HG03280 (cell line): ENCODE measurements around the gene PHOX2A.

Experiments
- ATAC-seq: cut with Tn5 transposase; IDR thresholded peaks from one replicate; pipeline ENCODE4 v1.9.1; 2021; ENCODE audit warnings: mild to moderate bottlenecking, moderate library complexity; ENCODE audit not compliant: unreplicated experiment

The PHOX2A gene

DNA sequence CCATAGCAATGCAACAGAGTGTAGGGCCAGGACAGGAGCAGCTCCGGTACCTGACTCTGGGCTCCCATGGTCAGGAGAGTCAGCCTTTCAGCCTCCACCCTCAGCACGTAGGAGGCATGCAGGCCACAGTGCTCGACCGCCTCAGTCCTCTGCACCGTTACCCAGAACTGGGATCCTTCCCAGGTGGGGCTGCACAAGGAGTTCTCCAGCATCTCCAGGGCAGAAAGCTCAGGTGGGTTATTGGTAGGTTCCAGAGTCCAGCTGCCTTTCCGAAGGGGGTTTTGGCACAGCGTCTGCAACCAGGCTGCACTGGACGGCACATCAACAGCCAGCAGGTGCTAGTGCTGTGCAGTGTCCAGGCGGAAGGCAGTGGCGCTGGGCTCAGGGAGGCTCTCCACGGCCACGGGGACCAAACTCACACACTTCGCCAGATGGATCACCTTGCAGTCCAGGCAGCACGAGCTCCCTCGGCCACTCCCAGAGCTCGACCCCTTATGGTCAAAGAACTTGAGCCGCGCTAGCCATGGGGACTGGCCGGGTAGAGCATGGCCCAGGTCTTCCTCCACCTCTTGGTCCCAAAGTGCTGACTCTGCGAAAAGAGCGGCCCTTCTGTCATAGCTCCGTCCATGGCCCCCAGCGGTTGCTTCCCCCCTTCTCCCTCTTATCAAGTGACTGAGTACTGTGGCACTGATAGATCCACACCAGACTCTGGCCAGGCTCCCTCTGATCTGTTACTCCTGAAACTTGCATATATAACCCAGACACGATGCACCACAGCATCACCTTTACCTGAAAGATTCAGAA is 6.9 kb upstream of the PHOX2A start:
- ATAC-seq, result no peak

DNA sequence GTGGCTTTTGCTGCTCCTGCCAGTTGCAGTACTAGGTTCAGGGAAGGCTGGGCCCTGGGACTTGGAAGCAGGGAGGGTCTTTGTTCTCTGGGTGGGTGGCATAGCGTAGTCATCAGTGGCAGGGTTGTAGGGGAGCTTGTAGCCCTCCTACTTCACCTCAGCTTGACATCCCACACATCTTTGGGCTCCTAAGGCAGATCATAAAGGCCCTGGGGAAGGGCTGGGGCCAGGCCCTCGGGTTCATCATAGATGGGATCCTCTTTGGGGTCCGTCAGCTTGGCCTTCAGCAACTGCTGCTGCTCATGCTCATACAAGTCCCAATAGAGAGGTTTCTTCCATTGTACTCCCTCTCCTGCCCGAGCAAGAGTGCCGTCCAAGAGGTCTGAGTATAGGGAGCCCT is 6.0 kb upstream of the PHOX2A start:
- no peak for ATAC-seq

DNA sequence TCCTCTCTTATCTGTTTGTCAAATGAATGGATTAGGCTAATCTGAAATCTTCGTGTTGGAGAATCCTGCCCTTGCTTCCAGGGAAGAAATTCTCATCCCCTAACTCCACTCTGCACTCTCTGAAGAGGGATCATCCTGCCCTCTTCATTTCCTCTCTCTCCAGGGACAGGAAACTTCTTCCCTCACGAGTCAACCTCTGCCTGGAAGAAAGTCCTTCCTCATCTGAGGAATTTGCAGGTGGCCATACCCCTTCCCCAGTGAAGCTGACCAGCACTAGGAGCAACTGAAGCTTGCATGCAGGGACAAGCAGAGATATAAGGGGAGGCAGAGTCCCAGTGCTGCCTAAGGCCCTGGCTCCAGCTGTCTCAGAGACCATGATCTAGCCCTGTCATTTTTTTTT is 3.6 kb upstream of the PHOX2A start:
- no peak for ATAC-seq

DNA sequence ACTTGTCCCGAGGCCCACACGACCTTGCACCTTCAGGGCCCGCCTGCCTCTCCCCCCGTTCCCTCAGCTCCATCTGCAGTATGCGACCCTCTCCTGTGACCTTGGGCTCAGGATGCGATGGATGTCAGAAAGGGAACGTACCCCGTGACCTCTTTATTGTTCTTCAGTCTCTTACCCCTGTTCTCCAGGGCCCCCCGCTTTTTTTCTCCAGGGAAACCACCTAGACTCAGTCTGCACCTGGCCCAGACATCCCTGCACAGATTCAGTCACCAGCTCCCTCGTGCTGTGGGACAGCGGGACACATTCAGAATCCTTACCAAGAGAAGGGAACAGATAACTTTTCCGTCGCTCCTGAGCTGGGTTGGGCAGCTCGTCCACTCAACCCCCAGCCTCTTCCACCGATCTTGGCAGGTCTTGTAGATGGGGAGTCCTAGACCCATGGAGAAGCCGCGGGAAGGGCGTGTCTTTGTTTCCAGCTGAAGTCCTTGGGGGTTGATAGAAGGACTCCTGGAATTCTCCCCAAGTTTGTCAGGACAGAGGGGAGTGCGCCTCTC is 1.4 kb upstream of the PHOX2A start:
- ATAC-seq, result no peak

DNA sequence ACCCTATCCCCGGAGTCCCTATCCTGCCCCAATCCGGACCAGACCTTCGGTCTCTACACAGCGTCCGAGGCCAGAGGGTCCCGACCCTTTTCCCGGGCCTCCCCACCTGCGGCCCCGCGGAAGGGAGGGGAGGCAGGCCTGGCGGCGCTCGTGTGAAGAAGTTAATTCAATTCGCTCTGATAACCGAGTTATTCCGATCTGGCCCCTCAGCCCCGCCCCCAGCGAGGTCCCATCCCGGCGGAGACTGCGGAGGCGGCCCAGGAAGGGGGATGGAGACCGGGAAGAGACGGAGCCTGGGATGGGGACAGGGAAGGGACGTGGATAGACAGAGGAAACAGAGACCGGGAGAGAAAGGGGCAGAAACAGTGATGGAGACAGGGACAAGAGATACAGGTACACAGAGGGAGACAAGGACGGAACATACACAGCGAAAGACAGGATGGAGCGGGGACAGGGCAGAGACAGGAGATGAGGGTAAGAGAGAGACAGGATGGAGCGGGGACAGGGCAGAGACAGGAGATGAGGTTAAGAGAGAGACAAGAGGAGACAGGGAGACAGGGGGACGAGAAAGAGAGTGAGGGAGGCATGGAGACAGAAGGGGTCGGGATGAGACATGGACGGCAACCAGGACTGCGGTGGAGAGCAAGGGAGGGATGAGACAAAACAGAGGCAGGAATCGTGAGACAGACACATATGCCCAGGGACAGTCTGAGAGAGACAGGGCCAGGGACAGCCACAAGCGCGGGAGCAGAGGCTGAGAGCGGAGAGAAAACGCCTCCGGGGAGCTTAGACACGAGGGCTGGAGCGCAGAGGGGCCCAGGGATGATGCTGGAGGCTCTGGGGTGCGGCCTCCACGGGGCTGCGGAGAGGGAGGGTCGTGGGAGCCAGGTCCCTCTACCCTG is 636 bp upstream of the PHOX2A start:
- no peak for ATAC-seq

DNA sequence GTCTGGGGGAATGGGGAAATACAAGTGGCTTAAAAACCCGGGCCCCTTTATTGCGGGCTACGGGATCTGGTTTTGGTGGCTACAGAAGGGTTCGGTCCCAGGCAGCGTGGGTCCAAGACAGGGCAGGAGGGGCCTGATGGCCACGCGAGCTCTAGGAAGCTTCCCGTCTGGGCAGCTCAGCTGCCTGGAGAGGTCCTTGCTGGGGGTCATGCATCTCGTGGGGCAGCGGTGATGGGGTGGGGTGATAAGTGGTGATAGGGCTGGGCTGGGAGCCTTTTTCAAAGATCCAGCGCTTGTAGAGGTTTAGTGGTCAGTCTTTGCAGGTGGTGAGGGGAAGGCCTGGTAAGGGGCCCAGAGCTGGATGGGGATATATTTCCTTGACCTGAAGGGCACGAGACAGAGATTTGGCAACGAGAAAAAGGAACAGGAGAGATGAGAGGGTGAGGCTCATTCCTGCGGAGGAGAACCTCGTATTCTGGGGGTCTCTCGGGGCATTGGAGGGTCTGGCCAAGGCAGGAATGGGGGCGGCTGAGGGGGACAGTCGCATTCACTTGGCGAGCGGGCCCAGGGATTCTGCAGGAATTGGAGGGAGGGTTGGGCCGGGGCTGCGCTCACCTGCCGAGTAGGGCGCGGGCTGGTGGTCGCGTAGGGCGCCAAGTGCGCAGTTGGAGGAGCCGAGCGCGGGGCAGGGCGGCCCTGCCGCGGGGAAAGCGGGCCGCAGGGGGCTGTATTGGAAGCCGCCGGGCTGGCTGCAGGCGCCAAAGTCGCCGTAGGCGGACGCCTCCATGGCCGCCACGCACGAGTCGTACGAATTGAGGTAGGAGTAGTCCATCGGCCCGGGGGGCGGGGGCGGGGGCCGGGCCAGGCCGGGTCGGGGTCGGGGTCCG is 560 bp downstream of the PHOX2A start:
- no peak for ATAC-seq

DNA sequence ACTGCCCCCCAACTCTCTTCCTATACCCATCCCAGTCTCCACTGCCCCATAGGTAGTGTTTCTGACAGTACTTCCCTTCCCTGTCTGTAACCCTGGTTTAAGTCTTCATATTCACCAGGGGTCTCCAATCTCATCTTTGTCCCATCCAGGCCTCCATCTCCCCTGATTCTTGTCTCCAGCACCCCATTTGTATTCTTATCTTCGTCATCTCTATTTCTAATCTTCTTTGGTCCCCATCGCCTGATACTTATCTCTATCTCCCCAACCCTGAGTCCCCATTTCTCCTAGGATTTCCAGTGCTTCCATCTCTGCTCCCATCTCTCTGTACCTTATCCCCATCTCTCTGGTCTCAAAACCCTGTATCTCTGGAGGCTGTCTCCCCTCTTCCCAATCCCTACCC is 1.8 kb downstream of the PHOX2A start:
- ATAC-seq, result no peak

DNA sequence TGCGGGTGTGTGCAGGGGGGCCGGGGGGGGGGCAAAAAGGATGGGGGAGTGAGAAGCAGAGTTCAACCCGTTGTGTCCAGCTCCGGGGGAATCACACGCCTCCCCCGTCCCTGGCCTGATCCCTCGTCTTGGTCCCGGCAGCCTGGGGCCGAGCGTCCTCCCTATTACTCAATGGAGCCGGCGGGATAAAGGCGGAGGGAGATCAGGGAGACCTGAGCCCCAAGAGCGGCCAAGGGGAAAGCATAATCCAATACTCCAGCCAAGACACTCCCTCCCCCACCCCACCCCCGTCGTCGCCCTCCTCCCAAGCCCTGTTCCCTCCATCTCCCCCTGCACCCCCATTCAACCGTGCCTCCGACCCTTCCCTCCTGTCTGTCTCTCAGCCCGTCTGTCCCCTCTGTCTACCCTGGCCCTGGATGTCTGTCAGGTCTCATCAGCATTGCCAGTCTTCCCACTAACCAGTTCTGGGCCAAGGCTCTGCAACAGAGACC is 2.6 kb downstream of the PHOX2A start:
- ATAC-seq, result no peak

DNA sequence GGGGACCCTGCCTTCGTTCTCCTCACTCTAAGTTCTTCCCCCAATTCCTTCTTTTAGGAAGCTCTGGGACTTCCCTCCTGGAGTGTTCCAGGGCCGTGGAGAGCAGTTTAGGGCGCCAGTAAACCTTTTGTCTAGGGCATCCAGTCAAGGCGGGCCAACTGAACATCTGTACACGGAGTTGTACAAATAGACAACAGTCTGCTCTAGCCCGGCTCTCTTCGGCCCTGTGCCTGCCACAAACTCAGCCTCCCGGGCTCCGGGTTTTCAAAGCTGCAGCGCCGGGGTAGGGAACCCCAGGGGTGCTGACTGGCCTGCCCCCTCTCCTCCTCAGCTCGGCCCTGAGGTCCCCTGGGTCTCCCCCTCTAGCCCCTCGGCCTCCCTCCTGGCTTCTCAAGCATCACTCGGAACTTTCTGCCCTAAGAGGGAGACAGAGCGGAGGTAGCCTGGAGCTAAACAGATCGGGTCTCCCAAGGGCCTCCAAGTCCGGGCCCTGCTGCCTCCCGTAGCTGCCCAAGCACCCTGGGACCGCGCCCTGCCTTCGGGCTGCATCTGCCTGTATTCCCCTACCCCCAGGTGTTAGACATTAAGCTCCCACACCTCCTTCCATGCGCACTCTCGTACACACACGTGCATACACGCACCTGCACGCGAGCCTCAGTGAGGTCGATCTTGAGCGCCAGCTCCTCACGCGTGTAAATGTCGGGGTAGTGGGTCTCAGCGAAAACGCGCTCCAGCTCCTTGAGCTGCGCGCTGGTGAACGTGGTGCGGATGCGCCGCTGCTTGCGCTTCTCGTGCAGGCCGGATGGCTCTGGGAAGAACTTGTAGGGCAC is 3.3 kb downstream of the PHOX2A start:
- no peak for ATAC-seq

DNA sequence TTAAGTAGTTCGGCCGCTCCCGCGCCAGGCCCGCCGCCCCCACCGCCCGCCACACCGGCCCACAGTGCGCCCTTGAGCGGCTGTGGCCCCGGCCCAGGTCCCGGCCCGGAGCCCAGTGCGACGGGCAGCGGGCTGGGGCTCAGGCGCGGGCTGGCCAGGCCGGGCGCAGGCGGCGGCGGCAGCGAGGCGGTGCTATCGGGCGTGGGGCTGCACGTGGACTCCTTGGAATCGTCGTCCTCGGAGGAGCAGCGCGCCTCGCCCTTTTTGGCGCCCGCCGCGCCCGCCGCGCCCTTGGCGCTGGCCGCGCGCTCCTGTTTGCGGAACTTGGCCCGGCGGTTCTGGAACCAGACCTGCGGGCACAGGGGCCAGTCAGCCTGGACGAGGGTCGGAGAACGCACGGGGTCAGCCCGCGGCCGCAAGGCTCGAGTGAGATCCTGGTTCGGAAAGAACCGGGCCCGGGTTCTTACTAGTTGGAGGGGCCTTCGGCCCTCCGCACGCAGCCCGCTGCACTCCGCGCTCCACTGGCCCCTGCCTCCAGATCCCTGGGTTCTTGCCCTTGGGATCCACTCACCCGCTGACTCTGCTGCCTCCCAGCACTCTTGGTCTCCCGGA is 4.0 kb downstream of the PHOX2A start:
- no peak for ATAC-seq

DNA sequence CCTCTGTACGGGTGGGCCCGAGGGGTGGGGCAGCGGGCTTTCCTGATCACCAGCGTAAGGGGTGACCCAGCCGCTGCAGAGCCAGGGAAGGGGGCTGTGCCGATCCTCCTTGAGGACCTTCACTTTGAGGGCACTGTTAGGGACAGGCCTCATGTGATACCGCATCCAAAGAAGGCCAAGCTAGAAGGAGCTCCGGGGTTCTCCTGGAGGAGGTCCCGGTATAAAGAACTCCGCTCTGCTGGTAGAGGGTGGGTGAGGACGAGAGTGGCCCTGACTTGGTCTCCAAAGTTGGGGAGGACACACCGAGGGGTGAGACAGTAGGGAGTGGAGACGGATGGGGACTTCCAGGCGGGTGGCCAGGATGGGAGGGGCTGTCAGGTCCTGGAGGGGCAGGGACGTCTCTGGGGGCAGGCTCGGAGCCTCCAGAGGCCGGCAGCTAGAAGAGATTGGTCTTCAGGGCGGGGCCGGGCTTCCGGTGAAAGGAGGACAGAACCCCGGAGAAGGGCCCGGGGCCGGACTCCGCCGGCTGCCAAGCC is 4.6 kb downstream of the PHOX2A start:
- ATAC-seq, result no peak

DNA sequence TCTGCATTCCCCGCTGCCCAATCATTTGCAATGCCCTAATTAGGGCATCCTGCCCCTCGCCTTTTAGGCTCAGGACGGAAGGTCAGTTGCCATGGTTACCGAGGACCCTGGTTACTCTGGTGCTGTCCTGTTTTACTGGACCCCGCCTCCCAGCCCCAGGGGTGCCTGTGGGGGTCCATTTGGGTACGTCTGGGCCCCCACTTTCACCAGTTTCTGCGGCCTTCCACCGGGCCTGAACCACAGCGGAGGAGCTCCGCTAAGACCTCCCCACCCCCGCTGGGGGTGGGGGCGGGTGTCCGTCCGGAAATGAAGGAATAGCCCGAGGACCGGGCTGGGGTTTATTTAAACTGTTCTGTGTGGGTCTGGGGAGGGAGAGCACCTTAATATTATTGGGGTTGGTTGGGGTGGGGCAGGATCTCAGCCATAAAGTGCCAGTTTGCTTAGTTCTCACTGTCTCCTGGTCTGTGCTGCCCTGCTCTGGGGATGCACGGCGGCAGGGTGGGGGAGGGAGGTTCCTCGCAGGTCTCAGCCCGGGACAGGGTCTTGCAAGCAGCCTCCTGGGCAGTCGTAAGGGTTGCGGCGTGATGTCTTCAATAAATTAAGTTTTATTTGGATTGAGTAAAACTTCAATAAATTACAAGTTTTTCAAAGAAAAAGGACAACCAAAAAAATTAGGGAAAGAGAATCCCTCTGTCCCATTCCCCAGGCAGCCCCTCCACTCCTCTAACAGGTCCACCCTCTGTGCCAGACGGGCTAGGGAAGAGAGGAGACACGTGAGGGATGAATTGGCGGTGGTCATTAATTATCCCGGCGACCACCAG is 5.3 kb downstream of the PHOX2A start:
- ATAC-seq, result no peak

DNA sequence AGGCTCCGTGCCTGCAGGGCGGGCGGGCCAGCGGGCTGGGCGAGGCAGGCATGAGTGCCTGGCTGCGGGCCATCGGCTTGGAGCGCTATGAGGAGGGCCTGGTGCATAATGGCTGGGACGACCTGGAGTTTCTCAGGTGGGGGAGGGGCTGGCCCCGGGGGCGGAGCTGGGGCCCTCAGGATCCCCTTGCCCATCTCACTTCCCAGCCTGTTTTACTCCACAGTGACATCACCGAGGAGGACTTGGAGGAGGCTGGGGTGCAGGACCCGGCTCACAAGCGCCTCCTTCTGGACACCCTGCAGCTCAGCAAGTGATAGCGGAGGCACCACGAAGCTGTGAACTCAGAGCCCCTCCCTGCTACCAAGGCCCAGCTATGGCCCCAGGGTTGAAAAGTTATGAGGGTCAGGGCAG is 5.9 kb downstream of the PHOX2A start:
- no peak for ATAC-seq

DNA sequence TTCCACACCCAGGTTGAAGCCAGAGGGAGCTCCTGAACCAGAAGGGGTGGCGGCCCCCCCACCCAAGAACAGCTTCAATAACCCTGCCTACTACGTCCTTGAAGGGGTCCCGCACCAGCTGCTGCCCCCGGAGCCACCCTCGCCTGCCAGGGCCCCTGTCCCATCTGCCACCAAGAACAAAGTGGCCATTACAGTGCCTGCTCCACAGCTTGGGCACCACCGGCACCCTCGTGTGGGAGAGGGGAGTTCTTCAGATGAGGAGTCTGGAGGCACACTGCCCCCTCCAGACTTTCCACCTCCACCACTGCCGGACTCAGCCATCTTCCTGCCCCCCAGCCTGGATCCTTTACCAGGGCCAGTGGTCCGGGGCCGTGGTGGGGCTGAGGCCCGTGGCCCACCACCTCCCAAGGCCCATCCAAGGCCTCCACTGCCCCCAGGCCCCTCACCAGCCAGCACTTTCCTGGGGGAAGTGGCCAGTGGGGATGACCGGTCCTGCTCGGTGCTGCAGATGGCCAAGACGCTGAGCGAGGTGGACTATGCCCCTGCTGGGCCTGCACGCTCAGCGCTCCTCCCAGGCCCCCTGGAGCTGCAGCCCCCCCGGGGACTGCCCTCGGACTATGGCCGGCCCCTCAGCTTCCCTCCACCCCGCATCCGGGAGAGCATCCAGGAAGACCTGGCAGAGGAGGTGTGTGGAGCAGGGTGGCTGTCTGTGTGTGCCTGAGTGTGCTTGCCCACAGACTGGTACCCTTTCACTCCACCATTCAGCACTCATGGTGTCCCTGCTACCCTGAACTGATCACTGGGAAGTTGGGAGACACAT is 6.7 kb downstream of the PHOX2A start:
- no peak for ATAC-seq

DNA sequence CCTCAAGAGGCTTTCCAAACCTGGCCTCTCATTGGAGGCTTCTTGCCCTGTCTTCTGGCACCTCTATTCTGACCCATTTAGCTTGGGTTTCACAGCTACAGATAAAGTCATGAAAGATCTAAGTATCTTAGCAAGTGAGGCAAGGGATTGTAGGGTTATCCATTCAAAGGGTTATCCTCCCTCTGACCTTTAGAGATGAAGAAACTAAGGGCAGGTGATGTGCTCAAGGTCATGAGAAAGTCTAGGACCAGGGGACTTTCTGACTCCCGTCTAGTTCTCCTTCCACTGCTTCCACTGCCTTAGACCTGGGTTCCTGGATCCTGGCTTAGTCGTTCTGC is 7.2 kb downstream of the PHOX2A start:
- ATAC-seq, result no peak

DNA sequence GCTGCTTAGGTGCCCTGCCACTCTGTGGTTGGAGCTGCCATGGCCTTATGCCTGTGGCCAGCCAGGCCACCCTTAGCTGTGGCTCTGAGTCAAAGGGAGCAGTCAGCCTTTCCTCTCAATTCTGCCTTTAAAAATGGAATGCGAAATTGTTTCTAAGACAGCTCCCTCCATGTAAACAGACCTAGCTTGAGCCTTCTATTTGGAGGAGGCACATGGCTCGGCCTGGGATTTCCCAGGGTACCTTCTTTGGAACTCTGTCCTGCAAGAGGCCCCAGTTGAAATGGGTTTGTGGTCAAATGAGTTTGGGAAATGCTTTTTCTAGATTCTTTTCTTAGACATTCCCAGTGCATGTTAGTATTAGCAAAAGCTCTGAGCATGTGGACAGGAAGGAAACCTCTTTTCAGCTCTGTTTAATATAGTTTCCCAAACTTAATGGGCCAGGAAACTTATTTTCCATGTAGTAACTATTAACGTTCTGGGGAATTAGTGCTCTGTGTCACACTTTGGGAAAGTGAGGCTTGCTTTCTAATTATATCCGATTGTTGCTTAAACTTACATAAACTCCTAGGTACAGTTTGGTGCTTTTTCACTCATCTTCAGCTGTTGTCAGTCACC is 7.8 kb downstream of the PHOX2A start:
- no peak for ATAC-seq
